ES-I3 (cell line): ENCODE data around the gene GNAZ.

ENCODE experiments used
- H3K36me3 ChIP-seq: 2 replicates; pipeline ENCODE4 v1.6.1; 2013; ENCODE audit warnings: mild to moderate bottlenecking, low read length, control low read depth, moderate library complexity; ENCODE audit not compliant: insufficient read depth
- H3K4me1 ChIP-seq: 2 replicates; pipeline ENCODE4 v1.6.1; 2013; ENCODE audit warnings: mild to moderate bottlenecking, control low read depth, low read length; ENCODE audit not compliant: insufficient read depth
- H3K9ac ChIP-seq: 2 replicates; pipeline ENCODE4 v1.6.1; 2013; ENCODE audit warnings: low read depth, mild to moderate bottlenecking, low read length, moderate library complexity
- H3K9me3 ChIP-seq: 2 replicates; pipeline ENCODE4 v1.6.1; 2013; ENCODE audit warnings: mild to moderate bottlenecking, low read length, moderate library complexity; ENCODE audit not compliant: control insufficient read depth, insufficient read depth

Gene GNAZ

DNA sequence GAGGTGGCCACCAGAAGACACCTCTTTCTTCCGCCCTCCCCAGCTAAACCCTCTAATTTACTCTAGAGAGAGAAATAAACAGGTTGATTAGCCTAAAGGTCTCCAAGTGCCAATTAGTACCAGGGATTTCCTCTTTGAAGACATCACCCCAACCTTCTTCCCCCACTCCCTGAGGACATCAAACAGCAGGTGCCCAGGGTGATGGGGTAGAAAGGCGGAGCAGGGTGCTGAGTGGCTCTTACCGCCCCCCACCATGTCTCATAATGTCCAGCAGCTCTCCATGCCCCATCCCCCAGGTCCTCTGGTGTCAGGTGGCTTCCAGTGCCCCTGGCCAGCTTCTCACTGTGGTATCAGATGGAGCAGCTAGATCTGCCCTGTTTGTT, 5.3 kb upstream of the GNAZ start:
- Histone ChIP-seq H3K36me3 (no peaks in the 10 kb centered on the region), H3K4me1 (no peaks in the 10 kb centered on the region), H3K9me3 (no peaks in the 10 kb centered on the region), H3K9ac (no peak overlapping the region)

DNA sequence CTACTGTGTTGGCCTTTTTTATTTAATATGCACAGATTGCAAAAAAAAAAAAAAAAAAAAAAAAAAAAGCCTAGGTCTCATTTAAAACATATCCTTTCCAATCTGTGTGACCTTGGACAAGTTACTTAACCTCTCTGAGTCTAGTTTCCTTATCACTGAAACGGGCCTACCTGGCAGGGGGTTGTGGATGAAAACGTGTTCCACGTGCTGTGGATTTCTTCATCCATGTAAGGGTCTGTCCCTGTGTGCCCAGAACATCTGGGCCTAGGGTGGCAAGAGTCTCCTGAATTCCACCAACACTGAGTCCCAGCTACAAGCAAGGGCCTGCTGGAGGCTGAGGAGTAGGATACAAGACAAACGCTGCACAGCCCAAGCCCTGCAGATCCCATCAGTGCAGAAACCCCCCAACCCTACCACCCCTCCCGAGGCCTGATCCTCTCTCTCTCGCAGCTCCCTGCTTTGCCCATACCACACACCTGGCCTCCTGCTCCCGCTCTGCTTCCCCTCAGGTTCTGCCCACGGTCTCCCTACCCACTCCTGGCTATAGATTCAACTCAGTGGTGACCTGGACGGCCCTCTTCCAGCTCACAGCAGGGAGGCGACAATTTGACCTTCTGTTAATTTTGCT, 4.7 kb upstream of the GNAZ start:
- Histone ChIP-seq H3K9ac (no peak overlapping the region), H3K9me3 (no peaks in the 10 kb centered on the region), H3K4me1 (no peaks in the 10 kb centered on the region), H3K36me3 (no peaks in the 10 kb centered on the region)

DNA sequence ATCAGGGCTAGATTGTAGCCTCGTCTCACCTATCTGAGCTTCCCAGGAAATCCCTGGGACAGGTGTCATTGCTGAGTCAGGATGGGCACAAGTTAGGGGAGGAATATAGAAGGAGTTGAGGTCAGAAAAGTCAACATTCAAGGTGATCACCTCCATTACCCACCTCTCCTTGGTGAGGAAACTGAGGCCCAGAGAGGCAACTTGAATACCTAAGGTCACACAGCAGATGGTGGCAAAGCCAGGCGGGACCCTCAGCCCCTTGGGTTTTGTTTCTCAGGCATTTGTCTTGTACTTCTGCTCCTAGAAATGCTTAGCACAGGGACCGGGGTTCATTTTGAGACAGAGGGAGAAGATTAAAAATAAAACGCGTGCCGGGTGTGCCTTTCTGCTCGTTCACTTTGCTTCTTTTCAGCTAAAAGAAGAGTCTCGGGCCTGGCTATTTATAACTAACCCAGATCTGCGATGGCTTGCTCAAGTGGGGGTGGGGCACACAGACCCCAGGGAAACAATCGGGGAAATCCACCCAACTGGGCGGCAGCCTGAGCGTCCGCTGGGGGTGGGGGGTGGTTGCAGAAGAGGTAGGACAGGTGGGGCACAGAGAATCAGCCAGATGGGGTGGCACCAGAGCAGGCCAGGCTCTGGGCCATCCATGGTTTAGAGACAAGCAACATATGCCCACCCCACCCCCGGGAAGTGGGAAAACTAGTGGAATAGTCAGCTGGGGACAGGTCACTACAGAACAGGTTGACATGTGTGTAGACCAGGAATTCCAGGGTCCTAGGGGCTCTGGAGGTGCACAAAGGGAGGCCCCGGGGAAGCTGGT, 3.9 kb upstream of the GNAZ start:
- Histone ChIP-seq H3K4me1 (no peaks in the 10 kb centered on the region), H3K36me3 (no peaks in the 10 kb centered on the region), H3K9ac (no peak overlapping the region), H3K9me3 (no peaks in the 10 kb centered on the region)

DNA sequence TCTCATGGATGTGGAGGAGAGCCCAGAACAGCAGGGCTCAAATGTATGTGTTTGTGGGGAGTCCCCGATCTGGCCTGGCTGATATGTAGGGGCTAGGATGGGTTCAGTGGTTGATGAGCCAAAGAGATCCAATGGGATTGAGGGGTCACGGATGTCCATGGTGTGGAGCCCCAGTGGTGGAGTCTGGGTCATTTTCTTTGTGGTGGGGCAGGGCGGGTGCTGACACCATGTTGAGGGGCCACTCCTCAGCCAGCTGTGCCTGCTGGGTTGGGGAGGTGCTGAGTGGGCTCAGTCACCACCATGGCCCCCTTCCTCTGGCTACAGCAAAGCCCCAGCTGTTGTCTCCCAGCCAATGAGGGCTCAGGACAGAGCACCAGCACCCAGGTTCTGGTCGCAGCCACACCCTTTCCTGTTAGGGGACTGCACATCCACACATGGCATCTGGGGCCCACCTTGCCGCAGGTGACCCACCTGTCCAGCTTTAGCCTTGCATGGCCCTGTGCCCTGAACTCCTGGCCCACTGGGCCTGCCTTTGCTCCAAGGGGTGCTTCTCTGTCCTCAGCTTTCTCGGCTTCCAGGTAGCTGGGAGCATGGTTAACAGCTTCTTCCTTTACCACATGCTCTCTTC, 3.2 kb upstream of the GNAZ start:
- H3K9me3 ChIP-seq: no peaks in the 10 kb centered on the region
- H3K9ac ChIP-seq: no peak overlapping the region
- no peaks in the 10 kb centered on the region for H3K36me3 ChIP-seq
- peaks cover 7% of the 10 kb centered on the region; the same call in 1 of the 2 replicates for H3K4me1 ChIP-seq

DNA sequence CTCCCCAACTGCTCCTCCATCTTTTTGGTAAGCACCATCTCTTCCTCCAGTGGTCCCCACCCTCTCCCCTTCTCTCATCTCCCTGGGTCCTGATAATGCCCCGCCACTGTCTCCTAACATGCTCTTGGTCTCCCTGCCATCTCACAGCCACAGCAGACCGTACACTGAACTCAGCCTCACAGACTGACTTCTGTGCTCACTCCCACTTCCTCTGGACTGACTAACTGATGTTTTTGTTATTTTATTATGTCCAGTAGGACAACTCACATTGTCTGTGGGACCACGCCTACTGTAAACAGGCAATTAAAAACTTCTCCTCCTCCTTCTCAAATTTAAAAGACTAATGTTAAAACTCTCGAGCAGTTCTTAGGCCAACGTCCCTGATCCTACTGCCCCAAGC, 2.6 kb upstream of the GNAZ start:
- H3K9me3 ChIP-seq: no peaks in the 10 kb centered on the region
- H3K4me1 ChIP-seq: peaks cover 10% of the 10 kb centered on the region
- H3K36me3 ChIP-seq: no peaks in the 10 kb centered on the region
- H3K9ac ChIP-seq: no peak overlapping the region

DNA sequence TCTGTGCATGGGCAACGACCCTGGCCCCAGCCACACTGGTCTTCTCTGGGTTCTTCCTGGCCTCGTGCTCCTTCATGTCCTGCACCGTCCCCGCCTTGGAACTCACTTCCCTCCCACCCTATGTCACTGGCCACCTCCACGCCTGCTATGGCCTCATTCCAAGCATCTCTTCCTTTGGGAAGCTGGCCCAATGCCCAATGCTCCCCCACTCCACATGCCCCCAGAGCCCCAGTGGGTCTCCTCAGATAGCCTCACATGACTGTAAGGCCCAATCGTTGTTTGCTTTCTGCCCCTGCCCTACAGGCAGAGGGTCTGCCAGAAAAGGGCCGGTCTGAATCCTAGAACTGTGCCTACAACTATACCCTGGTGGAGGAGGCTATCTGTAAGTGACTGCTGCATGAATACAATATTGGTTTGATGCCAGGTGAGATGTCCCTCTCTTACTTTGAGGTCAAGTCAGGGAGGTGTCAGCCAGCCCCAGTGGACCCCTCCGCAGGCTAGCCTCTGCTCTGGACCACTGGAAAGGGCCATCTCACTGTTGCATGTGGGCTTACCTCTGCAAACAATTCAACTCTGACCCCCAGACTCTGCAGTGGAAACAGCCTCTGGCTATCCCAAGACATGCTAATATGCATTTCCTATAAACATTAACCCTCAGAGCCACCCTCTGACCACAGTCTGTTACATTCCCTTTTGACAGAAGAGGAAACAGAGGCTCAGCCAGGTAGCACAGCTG, 2.1 kb upstream of the GNAZ start:
- no peaks in the 10 kb centered on the region for H3K36me3 ChIP-seq
- H3K9me3 ChIP-seq: no peaks in the 10 kb centered on the region
- H3K9ac ChIP-seq: no peak overlapping the region
- peaks cover 10% of the 10 kb centered on the region for H3K4me1 ChIP-seq

DNA sequence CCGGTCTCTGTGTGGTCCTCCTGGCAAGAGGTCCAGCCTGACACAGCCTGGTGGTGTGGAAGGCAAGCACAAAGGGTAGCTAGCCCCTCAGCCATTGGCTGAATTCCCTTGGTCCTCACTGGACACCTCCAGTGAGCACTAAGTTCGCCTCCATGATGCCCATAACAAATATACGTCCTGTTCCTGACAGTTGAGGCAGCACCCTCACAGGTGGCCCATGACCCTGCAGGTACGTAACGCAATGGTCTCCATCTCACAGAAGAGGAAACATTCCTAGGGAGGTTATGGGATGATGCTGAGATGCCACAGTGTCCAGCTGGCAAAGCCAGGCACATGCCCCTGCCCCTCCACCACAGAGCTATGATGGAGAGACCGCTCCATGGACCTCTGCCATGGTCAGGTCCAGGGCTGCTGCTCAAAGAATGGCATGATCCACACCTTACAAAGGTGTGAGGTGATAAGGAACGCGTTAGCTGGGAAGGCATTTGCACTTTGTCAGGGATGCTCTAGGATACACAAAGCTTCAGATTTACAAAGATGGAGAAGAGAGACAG, 1.4 kb upstream of the GNAZ start:
- H3K4me1 ChIP-seq: peaks cover 10% of the 10 kb centered on the region
- H3K9me3 ChIP-seq: no peaks in the 10 kb centered on the region
- H3K36me3 ChIP-seq: no peaks in the 10 kb centered on the region
- no peak overlapping the region for H3K9ac ChIP-seq

DNA sequence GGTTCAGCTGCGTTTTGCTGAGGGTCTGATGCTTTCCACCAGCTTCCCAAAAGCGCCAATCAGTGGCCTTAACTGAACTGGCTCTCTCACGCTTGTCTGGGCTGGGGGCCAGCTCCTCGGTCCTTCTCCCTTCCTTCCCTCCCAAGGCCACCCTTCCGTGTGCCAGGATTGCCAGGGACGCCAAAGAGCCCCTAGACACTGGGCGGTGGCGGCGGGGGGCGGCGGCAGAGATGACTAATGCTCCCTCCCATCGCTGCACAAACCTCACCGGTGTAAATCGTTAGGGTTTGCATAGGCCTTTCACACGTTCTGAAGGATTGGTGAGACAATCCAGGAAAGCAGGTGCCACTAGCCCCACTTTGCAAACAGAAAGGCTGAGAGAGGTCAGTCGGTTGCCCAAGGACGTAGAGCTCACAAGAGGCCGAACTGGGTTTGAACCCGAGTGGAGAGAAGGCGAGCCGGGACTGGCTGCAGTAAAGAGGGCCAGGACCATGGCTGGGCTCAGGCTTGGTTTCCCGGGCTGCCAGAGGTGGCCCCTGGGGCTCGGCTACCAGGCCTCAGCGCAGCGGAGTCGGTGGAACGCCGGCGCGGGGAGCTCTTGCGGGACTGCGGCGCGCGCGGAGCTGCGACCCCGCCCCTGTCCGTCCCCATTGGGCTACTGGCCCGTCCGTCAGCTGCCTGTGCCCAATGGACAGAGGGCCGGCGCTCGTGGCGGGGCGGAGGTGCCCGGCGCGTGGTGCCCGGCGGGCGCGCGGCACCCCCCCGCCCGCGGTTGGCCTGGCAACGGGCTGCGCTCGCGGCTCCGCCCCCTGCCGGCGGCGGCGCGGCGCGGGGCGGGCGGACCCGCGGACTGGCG, 589 bp upstream of the GNAZ start:
- Histone ChIP-seq H3K9me3 (no peaks in the 10 kb centered on the region), H3K36me3 (no peaks in the 10 kb centered on the region), H3K4me1 (peaks cover 10% of the 10 kb centered on the region), H3K9ac (peak overlapping the region; percentile 95)

DNA sequence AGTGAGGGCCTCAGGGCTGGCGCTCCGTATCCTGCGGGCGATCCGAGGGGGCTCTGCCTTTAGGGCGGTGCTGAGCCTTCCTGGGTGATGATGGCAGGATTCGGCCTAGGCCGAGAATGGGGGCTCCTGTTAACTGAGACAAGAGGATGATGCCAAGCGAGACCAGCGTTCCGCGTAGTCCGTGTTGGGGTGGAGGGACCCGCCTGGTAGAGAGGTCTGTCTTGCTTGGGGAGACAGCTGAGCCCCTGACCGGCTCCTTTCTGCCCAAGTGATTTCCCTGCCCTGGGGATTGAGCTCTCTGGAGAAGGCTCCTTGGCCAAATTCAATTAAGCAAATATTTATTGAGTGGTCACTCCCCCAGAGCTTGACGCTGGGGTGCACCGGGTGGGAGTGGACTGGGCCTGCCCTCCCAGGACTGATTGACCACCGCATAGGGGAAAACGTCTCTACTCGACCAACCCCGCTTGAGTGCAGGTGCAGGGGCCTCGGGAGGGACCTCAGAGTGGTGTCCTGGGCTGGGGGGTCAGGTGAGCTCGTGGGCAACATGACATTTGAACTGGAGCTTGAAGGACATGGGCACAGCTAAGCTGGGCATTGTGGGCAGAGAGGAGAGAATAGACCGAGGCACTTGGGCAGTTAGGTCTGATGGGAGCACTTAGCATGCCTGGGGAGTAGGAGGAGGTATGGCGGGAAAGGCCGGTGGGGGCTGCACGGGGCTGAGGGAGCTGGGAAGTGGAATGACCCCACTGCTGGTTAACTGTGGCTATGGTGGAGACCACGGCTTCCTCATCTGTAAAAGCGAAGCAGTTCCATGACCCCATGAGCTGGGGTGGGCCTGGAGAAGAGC, 1.1 kb downstream of the GNAZ start:
- Histone ChIP-seq H3K9ac (peak overlapping the region; percentile 58; the same call in 1 of the 2 replicates), H3K36me3 (no peaks in the 10 kb centered on the region), H3K4me1 (peaks cover 10% of the 10 kb centered on the region), H3K9me3 (no peaks in the 10 kb centered on the region)

DNA sequence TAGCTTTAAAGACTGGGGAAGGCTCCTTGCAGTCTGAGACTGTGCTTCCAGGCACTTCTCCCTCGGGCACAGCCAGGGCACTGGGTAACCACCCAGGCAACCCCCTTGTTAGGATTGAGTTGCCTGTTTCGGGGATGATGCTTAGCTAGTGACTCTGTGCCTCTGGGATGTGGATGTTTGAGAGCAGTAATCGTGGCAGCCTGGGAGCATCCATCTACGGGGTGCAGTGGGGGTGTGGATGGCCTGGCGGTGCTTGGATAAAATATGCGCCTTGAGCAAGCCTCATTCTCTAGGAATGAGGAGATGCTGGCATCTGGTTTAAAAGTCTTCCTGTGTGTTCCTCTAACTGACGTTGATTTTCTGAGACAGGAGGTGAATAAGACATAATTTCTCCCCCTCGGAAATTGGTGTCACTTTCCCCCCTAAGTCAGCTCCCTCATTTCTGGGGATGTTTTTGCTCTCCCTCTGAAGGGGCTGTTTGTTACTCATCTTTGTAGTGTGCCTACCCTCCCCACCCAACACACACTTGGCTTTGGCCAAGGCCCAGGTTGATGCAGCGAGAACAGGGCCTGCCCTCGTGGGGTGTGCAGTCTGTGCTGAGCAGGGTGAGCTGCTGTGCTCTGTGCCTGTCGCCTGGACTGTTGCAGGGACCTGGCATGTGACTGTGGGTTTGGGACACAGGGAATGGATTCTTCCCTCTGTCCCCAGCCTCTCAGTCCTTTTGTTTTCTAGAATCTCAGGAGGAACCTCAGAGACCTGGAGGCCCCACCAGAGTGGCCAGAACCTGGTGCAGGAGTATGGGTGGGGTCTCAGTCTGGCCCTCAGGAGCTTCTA, 2.0 kb downstream of the GNAZ start:
- Histone ChIP-seq H3K4me1 (peaks cover 10% of the 10 kb centered on the region), H3K9ac (no peak overlapping the region), H3K36me3 (no peaks in the 10 kb centered on the region), H3K9me3 (no peaks in the 10 kb centered on the region)

DNA sequence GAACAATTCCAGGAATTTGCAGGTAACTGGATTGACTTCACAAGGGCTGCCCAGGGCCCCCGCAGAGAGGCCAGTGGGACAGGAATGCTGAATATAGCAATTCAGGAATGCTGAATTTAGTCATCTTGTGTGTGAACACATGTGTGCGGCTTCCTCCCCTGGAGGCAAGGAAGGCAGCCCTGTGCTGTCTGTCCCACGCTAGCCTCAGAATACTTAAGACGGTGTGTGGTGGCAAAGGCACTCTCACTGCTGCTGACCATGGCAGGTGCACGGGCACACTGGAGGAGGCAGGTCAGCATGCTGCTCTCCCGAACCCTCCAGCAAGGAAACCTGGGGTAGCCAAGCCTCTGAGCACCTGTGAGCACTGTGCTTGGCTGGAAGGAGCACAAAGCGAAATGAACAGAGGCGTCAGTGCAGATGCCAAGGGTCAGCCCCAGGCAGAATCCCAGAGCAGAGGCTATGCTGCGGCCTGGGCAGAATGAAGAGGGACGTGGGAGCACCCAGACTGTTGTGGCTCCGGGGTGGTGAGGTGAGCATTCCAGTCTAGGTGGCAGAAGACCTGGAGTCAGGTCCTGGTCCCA, 2.7 kb downstream of the GNAZ start:
- Histone ChIP-seq H3K36me3 (no peaks in the 10 kb centered on the region), H3K4me1 (peaks cover 10% of the 10 kb centered on the region), H3K9ac (no peak overlapping the region), H3K9me3 (no peaks in the 10 kb centered on the region)
